ENCODE measurements around the gene DUSP10.

DNA sequence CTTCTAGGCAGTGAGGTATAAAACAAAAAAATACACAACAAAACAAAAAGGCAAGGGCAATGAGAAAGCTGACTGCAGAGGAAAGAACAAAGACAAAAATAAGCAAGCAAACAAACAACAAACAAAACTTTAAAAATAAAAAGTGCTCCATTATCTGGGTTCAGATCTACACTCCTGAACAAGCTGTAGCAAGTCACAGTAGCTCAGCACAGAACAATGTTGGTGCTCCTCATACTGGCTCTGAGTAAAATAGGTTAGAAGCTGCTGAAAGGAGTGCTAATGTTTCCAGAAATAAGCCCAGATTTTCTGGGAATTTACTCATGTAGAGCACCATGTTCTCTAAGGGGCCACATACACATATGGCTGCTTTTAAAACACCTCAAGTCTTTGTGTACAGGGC, 16.6 kb upstream of the DUSP10 start:
- TF ChIP-seq, protein P1, sequence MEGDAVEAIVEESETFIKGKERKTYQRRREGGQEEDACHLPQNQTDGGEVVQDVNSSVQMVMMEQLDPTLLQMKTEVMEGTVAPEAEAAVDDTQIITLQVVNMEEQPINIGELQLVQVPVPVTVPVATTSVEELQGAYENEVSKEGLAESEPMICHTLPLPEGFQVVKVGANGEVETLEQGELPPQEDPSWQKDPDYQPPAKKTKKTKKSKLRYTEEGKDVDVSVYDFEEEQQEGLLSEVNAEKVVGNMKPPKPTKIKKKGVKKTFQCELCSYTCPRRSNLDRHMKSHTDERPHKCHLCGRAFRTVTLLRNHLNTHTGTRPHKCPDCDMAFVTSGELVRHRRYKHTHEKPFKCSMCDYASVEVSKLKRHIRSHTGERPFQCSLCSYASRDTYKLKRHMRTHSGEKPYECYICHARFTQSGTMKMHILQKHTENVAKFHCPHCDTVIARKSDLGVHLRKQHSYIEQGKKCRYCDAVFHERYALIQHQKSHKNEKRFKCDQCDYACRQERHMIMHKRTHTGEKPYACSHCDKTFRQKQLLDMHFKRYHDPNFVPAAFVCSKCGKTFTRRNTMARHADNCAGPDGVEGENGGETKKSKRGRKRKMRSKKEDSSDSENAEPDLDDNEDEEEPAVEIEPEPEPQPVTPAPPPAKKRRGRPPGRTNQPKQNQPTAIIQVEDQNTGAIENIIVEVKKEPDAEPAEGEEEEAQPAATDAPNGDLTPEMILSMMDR (IDR thresholded peaks at IDR 0.05; ENCODE audit: poor library complexity, severe bottlenecking) = no peak
- TF ChIP-seq EP300 (conservative IDR thresholded peaks at IDR 0.05; ENCODE audit: poor library complexity, severe bottlenecking) (no peak), EZH2 (IDR thresholded peaks at IDR 0.05; ENCODE audit: borderline replicate concordance, insufficient read depth, low read length, poor library complexity, severe bottlenecking) (no peak), RAD21 (conservative IDR thresholded peaks at IDR 0.05) (no peak)
